B cell (primary cell): Measurements from ENCODE around the gene C10orf143. TPM values are rescaled to one million over a fixed set of nuclear protein-coding genes. Genes with fewer than 3 reads are reported as not detected.

Source experiments
- ATAC-seq: fragments of 200-7000 bp; cut with Tn5 transposase; one replicate; pipeline ENCODE4 v1.10.0; 2021; ENCODE audit warnings: low read depth, mild to moderate bottlenecking, moderate number of reproducible peaks, moderate library complexity
- CTCF ChIA-PET: fragments of 350-600 bp; sonication (Branson Sonifier 250); formaldehyde crosslinking; loops from one replicate; lab custom pipeline; 2021; ENCODE audit warnings: antibody characterized with exemption, inconsistent platforms; lab: Charles Lee
- POLR2A ChIA-PET: fragments of 350-600 bp; sonication (Branson Sonifier 250); formaldehyde crosslinking; loops from one replicate; lab custom pipeline; 2021; ENCODE audit warnings: antibody characterized with exemption; lab: Charles Lee
- DNase-seq: peaks from one replicate; pipeline ENCODE4 v3.0.0; 2013
- H2AFZ ChIP-seq: 2 replicates; pipeline ENCODE4 v1.6.1; 2012; ENCODE audit warnings: mild to moderate bottlenecking, low read depth, low read length; ENCODE audit not compliant: insufficient read depth, poor library complexity, severe bottlenecking
- H3K27ac ChIP-seq, 2 donors: 1 replicate in 1 of 2; 2 replicates in 1 of 2; pipeline ENCODE4 v1.5.1; 2012 to 2013; ENCODE audit warnings: low read length in 2 of 2, mild to moderate bottlenecking in 2 of 2, moderate library complexity in 1 of 2
- H3K27me3 ChIP-seq, 4 experiments: fragments of 200-600 bp in 1 of 4; sonication (generic) in 1 of 4; replicated peaks in 1 of 4; 1 replicate in 2 of 4; 2 replicates in 2 of 4; pipeline versions ENCODE4 v1.6.1 to v1.7.0; 2013 to 2016; ENCODE audit warnings: low read length in 3 of 4, mild to moderate bottlenecking in 2 of 4, mixed read lengths in 1 of 4, moderate library complexity in 1 of 4; ENCODE audit not compliant: insufficient read depth in 4 of 4, control insufficient read depth in 3 of 4; ENCODE audit errors: control extremely low read depth in 1 of 4
- H3K36me3 ChIP-seq, 2 experiments: replicated peaks in 1 of 2; 1 replicate in 1 of 2; 2 replicates in 1 of 2; pipeline versions ENCODE4 v1.6.1 to v1.7.1; 2013; ENCODE audit warnings: low read length in 1 of 2; ENCODE audit not compliant: insufficient read depth in 2 of 2, control insufficient read depth in 1 of 2; ENCODE audit errors: control extremely low read depth in 1 of 2, extremely low read depth in 1 of 2
- H3K4me1 ChIP-seq, 2 donors: fragments of 200-600 bp in 1 of 2; sonication (generic) in 1 of 2; 1 replicate in 1 of 2; 2 replicates in 1 of 2; pipeline versions ENCODE4 v1.5.1 to v1.6.1; 2013 to 2017; ENCODE audit warnings: low read length in 2 of 2; ENCODE audit not compliant: control insufficient read depth in 2 of 2, insufficient read depth in 2 of 2
- H3K4me2 ChIP-seq: replicated peaks from 2 replicates; pipeline ENCODE3; 2012; ENCODE audit warnings: mild to moderate bottlenecking, low read depth, low read length; ENCODE audit not compliant: poor library complexity, severe bottlenecking
- H3K4me3 ChIP-seq, 5 experiments: fragments of 200-600 bp in 1 of 5; sonication (generic) in 1 of 5; 1 replicate in 3 of 5; 2 replicates in 2 of 5; pipeline versions ENCODE4 v1.5.1 to v1.7.0; 2011 to 2016; ENCODE audit warnings: low read length in 4 of 5, mild to moderate bottlenecking in 4 of 5, low read depth in 2 of 5, control low read depth in 1 of 5, moderate library complexity in 1 of 5; ENCODE audit not compliant: insufficient read depth in 1 of 5; ENCODE audit errors: control extremely low read depth in 1 of 5, extremely low read depth in 1 of 5
- H3K79me2 ChIP-seq: fragments of 200-600 bp; sonication (generic); one replicate; pipeline ENCODE4 v1.6.0; 2016; ENCODE audit warnings: low read length; ENCODE audit not compliant: control insufficient read depth, insufficient read depth
- H3K9ac ChIP-seq: fragments of 200-600 bp; sonication (generic); 2 replicates; pipeline ENCODE4 v1.6.1; 2017; ENCODE audit warnings: mild to moderate bottlenecking, low read length, moderate library complexity
- H3K9me3 ChIP-seq, 3 donors: one replicate each; pipeline versions ENCODE4 v1.6.1 to v1.7.1; 2013; ENCODE audit warnings: low read length in 2 of 3; ENCODE audit not compliant: control insufficient read depth in 2 of 3, insufficient read depth in 1 of 3; ENCODE audit errors: control extremely low read depth in 1 of 3
- H4K20me1 ChIP-seq: 2 replicates; pipeline ENCODE4 v1.6.0; 2012; ENCODE audit warnings: mild to moderate bottlenecking, low read length; ENCODE audit not compliant: insufficient read depth, control insufficient read depth, poor library complexity, severe bottlenecking
- H3K27ac Mint-ChIP-seq: one replicate; pipeline ENCODE4 v1.8.0; 2021; ENCODE audit warnings: mixed read lengths
- H3K27me3 Mint-ChIP-seq: one replicate; pipeline ENCODE4 v1.8.0; 2021; ENCODE audit warnings: mixed read lengths
- H3K4me1 Mint-ChIP-seq: one replicate; pipeline ENCODE4 v1.8.0; 2021; ENCODE audit warnings: mixed read lengths
- H3K4me3 Mint-ChIP-seq: one replicate; pipeline ENCODE4 v1.8.0; 2021; ENCODE audit warnings: mixed read lengths
- H3K9me3 Mint-ChIP-seq: one replicate; pipeline ENCODE4 v1.8.0; 2022; ENCODE audit warnings: mixed read lengths; ENCODE audit not compliant: insufficient read depth
- EZH2 ChIP-seq: IDR thresholded peaks from 2 replicates; pipeline ENCODE4 v1.6.1; 2012; ENCODE audit warnings: borderline replicate concordance, low read depth, mild to moderate bottlenecking, moderate library complexity, low read length; ENCODE audit not compliant: insufficient read depth, poor library complexity, severe bottlenecking
- WGBS: methylation state at CpG from one replicate; pipeline ENCODE4 v1.1.5; 2013; ENCODE audit warnings: missing lambda C conversion rate; ENCODE audit not compliant: insufficient coverage; 5-methylcytosine and 5-hydroxymethylcytosine counted together
- intact Hi-C: fragments of 100-400 bp; cut with micrococcal nuclease; formaldehyde crosslinking; loops from one replicate; pipeline ENCODE4 v1.10.0; 2022
- polyA plus RNA-seq: library from polyadenylated mRNA; depleted of rRNA; stranded (reverse); fragments of >200 nt; gene quantifications from 2 replicates; pipeline ENCODE4 v1.2.3, GENCODE V29; 2012
- total RNA-seq, 2 donors: library from RNA; stranded (reverse); fragments of 120-200 nt in 1 of 2; gene quantifications; 1 replicate in 1 of 2; 2 replicates in 1 of 2; pipeline versions ENCODE4 v1.2.3 to v1.2.4, GENCODE V29; 2013 to 2022
- TF ChIP-seq, protein P1 (sequence below): fragments of 200-600 bp; IDR thresholded peaks from one replicate; pipeline ENCODE4 v1.8.0; 2022; ENCODE audit warnings: antibody characterized with exemption, mild to moderate bottlenecking

C10orf143 gene
- total and polyA plus RNA-seq, 2 donors (not counting 1 experiment from before 2014, with no cell fraction given) = 9.1 to 12.8 TPM

DNA sequence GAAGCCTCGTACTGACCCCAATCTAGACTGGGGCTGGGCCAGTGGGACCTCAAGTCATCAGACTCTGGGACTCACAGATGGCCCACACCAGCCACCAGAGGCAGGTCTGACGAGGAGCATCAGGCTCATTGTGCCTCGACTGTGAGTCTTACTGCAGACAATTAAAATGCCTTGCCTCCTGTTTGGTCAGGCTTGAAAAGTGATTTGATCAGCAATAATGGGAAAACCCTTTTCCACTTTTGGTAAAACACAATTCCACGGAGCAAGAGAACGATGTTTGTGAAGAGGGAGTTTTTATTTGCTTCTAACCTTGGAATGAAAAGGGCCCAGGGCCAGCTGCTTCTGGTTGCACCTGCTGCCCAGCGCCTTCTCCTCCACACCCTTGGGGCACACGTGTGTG is 43.9 kb downstream of the C10orf143 start:
- Histone ChIP-seq H3K4me1 (no peaks in the 10 kb centered on the region), H3K9ac (no peak overlapping the region), H3K79me2 (no peaks in the 10 kb centered on the region), H3K36me3 (no peaks in the 10 kb centered on the region), H3K4me2 (no peak overlapping the region), H3K9me3 (peaks cover 0 to 6% (median 0%) of the 10 kb centered on the region in 3 donors), H4K20me1 (no peaks in the 10 kb centered on the region), H3K27me3 (no peaks in the 10 kb centered on the region), H2AFZ (no peak overlapping the region), H3K27ac (no peak overlapping the region), H3K4me3 (no peak overlapping the region)
- H3K27ac Mint-ChIP-seq = no peak overlapping the region
- no peaks in the 10 kb centered on the region for H3K4me1 Mint-ChIP-seq
- POLR2A ChIA-PET = no interaction called here
- TF ChIP-seq, protein P1, sequence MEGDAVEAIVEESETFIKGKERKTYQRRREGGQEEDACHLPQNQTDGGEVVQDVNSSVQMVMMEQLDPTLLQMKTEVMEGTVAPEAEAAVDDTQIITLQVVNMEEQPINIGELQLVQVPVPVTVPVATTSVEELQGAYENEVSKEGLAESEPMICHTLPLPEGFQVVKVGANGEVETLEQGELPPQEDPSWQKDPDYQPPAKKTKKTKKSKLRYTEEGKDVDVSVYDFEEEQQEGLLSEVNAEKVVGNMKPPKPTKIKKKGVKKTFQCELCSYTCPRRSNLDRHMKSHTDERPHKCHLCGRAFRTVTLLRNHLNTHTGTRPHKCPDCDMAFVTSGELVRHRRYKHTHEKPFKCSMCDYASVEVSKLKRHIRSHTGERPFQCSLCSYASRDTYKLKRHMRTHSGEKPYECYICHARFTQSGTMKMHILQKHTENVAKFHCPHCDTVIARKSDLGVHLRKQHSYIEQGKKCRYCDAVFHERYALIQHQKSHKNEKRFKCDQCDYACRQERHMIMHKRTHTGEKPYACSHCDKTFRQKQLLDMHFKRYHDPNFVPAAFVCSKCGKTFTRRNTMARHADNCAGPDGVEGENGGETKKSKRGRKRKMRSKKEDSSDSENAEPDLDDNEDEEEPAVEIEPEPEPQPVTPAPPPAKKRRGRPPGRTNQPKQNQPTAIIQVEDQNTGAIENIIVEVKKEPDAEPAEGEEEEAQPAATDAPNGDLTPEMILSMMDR = no peak
- no peak for TF ChIP-seq EZH2
- DNase-seq (no peak), ATAC-seq (no peak)
- no peaks in the 10 kb centered on the region for H3K27me3 Mint-ChIP-seq
- no peak overlapping the region for H3K4me3 Mint-ChIP-seq
- WGBS = 47% methylated on average over 5 of the region's 7 CpGs
- intact Hi-C loops = no loop called here
- CTCF ChIA-PET = no interaction called here
- H3K9me3 Mint-ChIP-seq = no peaks in the 10 kb centered on the region

DNA sequence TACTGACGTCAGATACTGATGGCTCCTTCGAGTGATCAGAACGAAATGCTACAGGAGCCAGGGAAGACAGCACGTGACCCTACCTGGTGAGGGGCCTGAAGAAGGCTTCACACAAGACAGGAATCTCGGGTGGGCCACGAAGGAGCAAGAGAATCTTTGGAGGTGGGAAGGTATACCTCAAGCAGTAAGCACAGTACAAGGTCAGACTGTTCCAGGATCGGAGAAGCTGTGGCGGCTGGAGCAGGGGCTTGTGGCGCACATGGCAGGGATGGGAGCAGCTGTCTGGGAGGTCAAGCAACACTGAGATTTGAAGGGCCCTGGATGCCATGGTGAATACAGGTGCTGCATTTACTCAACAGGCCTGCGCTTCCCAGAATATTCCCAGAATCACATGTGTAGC is 45.4 kb downstream of the C10orf143 start:
- Mint-ChIP-seq H3K4me1 (no peaks in the 10 kb centered on the region), H3K27ac (no peak overlapping the region), H3K27me3 (no peaks in the 10 kb centered on the region), H3K9me3 (no peaks in the 10 kb centered on the region), H3K4me3 (no peak overlapping the region)
- Histone ChIP-seq H3K9ac (no peak overlapping the region), H3K27me3 (no peaks in the 10 kb centered on the region), H3K27ac (no peak overlapping the region), H2AFZ (no peak overlapping the region), H3K4me1 (no peaks in the 10 kb centered on the region), H3K4me3 (no peak overlapping the region), H3K9me3 (peaks cover 0 to 6% (median 0%) of the 10 kb centered on the region in 3 donors), H3K79me2 (no peaks in the 10 kb centered on the region), H3K4me2 (no peak overlapping the region), H3K36me3 (no peaks in the 10 kb centered on the region), H4K20me1 (no peaks in the 10 kb centered on the region)
- WGBS = 93% methylated on average over 9 of the region's 10 CpGs
- ChIA-PET POLR2A (no interaction called here), CTCF (no interaction called here)
- DNase-seq = no peak
- intact Hi-C loops = no loop called here
- ATAC-seq = no peak
- TF ChIP-seq EZH2 = no peak
- TF ChIP-seq, protein P1 = no peak
